ENCODE data around the gene CDK19. TPM values are rescaled to one million over a fixed set of nuclear protein-coding genes. Genes with fewer than 3 reads are reported as not detected.

Gene CDK19
- total and polyA plus RNA-seq, 2 of the 13 experiments (the other 11 are each of a cell fraction or from before 2014, with no cell fraction given) = 13.4 to 27.0 TPM

DNA sequence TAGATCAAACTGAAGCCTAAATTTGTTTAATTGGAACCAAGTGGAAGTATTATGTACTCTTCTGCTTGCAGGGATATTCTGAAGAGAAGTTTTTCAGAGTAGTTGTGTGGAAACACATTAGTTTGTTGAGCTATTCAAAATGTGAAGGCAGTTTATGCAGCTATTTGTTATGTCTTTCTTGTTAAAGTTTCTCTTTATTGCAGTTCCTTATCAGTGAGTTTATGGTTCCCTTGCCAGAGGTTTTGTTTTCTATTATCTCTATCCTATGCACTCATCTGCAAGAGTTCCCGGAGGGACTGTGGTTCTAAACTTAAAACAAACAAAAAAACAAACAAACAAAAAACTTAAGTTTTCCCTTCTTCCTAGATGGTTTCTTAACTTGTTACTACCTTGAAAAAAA lies 195.2 kb downstream of the CDK19 start (continued):
- TF ChIP-seq, protein P1, sequence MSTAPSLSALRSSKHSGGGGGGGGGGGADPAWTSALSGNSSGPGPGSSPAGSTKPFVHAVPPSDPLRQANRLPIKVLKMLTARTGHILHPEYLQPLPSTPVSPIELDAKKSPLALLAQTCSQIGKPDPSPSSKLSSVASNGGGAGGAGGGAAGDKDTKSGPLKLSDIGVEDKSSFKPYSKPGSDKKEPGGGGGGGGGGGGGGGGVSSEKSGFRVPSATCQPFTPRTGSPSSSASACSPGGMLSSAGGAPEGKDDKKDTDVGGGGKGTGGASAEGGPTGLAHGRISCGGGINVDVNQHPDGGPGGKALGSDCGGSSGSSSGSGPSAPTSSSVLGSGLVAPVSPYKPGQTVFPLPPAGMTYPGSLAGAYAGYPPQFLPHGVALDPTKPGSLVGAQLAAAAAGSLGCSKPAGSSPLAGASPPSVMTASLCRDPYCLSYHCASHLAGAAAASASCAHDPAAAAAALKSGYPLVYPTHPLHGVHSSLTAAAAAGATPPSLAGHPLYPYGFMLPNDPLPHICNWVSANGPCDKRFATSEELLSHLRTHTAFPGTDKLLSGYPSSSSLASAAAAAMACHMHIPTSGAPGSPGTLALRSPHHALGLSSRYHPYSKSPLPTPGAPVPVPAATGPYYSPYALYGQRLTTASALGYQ (CRISPR knock-in tag; IDR thresholded peaks at IDR 0.05) = no peak
- TF ChIP-seq JUND (CRISPR knock-in tag; IDR thresholded peaks at IDR 0.05) (no peak), ZNF232 (CRISPR knock-in tag; IDR thresholded peaks at IDR 0.05; ENCODE audit: borderline replicate concordance) (no peak), YY1 (IDR thresholded peaks at IDR 0.05; ENCODE audit: insufficient read depth, insufficient replicate concordance, low read depth, low read length) (no peak), ZNF773 (CRISPR knock-in tag; IDR thresholded peaks at IDR 0.05; ENCODE audit: borderline replicate concordance) (no peak), CENPT (CRISPR knock-in tag; IDR thresholded peaks at IDR 0.05; ENCODE audit: low read depth) (no peak), FOXA3 (CRISPR knock-in tag; IDR thresholded peaks at IDR 0.05) (no peak), SALL1 (CRISPR knock-in tag; IDR thresholded peaks at IDR 0.05) (no peak), ZNF431 (CRISPR knock-in tag; IDR thresholded peaks at IDR 0.05; ENCODE audit: borderline replicate concordance, low read depth) (no peak), ZNF563 (CRISPR knock-in tag; IDR thresholded peaks at IDR 0.05) (no peak), ZBTB42 (CRISPR knock-in tag; IDR thresholded peaks at IDR 0.05) (no peak), HHEX (CRISPR knock-in tag; IDR thresholded peaks at IDR 0.05) (no peak), RBM22 (optimal IDR thresholded peaks at IDR 0.05; ENCODE audit: low read length) (no peak)

All from HepG2 (cell line).